ENCODE data around the gene UNC45A. TPM values are rescaled to one million over a fixed set of nuclear protein-coding genes. Genes with fewer than 3 reads are reported as not detected.

UNC45A gene
- total RNA-seq, 1 experiment from 2014 or later, result 101 TPM

DNA sequence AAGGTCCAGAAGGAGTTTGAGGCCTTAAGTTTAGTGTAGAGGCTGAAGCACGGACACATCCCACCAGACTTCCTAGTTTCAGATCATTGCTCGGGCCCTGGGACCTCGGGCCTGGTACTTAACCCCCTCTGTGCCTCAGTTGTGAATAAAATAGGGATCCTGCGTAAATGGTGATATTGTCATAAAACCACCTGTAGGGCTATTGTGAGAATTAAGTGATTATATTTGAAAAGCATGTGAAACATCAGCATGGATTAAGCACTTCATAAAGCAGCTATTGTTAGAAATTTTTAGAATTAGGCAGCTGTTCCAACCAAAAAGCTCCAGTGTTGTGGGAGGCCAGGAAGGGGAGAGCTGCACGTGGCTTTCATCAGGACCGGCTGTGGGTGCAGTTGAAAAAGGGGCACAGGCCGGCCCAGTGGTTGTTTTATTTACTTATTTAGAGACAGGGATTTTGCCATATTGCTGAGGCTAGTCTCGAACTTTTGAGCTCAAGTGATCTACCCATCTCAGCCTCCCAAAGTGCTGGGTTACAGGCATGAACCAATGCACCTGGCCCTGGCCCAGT is 24.0 kb downstream of the UNC45A start:
- TF ChIP-seq, protein P1, sequence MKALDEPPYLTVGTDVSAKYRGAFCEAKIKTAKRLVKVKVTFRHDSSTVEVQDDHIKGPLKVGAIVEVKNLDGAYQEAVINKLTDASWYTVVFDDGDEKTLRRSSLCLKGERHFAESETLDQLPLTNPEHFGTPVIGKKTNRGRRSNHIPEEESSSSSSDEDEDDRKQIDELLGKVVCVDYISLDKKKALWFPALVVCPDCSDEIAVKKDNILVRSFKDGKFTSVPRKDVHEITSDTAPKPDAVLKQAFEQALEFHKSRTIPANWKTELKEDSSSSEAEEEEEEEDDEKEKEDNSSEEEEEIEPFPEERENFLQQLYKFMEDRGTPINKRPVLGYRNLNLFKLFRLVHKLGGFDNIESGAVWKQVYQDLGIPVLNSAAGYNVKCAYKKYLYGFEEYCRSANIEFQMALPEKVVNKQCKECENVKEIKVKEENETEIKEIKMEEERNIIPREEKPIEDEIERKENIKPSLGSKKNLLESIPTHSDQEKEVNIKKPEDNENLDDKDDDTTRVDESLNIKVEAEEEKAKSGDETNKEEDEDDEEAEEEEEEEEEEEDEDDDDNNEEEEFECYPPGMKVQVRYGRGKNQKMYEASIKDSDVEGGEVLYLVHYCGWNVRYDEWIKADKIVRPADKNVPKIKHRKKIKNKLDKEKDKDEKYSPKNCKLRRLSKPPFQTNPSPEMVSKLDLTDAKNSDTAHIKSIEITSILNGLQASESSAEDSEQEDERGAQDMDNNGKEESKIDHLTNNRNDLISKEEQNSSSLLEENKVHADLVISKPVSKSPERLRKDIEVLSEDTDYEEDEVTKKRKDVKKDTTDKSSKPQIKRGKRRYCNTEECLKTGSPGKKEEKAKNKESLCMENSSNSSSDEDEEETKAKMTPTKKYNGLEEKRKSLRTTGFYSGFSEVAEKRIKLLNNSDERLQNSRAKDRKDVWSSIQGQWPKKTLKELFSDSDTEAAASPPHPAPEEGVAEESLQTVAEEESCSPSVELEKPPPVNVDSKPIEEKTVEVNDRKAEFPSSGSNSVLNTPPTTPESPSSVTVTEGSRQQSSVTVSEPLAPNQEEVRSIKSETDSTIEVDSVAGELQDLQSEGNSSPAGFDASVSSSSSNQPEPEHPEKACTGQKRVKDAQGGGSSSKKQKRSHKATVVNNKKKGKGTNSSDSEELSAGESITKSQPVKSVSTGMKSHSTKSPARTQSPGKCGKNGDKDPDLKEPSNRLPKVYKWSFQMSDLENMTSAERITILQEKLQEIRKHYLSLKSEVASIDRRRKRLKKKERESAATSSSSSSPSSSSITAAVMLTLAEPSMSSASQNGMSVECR (CRISPR knock-in tag; IDR thresholded peaks at IDR 0.05; ENCODE audit: borderline replicate concordance), result no peak
- TF ChIP-seq CREB1 (CRISPR knock-in tag; IDR thresholded peaks at IDR 0.05) (no peak), ZBTB21 (CRISPR knock-in tag; IDR thresholded peaks at IDR 0.05; ENCODE audit: borderline replicate concordance) (no peak), ETV6 (CRISPR knock-in tag; IDR thresholded peaks at IDR 0.05) (no peak), FOXK1 (CRISPR knock-in tag; IDR thresholded peaks at IDR 0.05) (no peak), NFYB (CRISPR knock-in tag; conservative IDR thresholded peaks at IDR 0.05; ENCODE audit: low read depth) (no peak), ELF4 (CRISPR knock-in tag; IDR thresholded peaks at IDR 0.05; ENCODE audit: low read depth) (no peak)
- TF ChIP-seq, protein P2, sequence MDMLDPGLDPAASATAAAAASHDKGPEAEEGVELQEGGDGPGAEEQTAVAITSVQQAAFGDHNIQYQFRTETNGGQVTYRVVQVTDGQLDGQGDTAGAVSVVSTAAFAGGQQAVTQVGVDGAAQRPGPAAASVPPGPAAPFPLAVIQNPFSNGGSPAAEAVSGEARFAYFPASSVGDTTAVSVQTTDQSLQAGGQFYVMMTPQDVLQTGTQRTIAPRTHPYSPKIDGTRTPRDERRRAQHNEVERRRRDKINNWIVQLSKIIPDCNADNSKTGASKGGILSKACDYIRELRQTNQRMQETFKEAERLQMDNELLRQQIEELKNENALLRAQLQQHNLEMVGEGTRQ (CRISPR knock-in tag; IDR thresholded peaks at IDR 0.05), result no peak
- TF ChIP-seq, protein P3, sequence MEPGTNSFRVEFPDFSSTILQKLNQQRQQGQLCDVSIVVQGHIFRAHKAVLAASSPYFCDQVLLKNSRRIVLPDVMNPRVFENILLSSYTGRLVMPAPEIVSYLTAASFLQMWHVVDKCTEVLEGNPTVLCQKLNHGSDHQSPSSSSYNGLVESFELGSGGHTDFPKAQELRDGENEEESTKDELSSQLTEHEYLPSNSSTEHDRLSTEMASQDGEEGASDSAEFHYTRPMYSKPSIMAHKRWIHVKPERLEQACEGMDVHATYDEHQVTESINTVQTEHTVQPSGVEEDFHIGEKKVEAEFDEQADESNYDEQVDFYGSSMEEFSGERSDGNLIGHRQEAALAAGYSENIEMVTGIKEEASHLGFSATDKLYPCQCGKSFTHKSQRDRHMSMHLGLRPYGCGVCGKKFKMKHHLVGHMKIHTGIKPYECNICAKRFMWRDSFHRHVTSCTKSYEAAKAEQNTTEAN (CRISPR knock-in tag; IDR thresholded peaks at IDR 0.05), result no peak
- no peaks in the 10 kb centered on the region for H3K9me3 Mint-ChIP-seq

DNA sequence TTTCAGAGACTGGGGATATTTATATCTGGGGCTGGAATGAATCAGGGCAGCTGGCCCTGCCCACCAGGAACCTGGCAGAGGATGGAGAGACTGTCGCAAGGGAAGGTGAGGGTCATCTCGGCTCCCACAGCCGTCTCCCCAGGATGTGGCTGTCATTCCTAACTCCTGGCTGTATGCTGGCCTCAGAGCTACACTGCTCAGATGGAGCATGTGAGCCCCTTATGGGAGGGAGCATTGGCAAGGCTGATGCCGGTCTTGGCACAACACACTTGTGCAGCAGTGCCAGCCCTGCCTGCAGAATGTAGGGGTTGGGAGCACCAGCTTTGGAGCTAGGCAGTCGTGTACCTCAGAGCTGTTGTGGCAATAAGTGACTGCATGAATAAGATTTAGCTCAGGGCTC is 24.8 kb downstream of the UNC45A start:
- TF ChIP-seq GTF2I (CRISPR knock-in tag; conservative IDR thresholded peaks at IDR 0.05), result no peak
- no peak for TF ChIP-seq CBFB (CRISPR knock-in tag; IDR thresholded peaks at IDR 0.05; ENCODE audit: low read depth)
- CTCF ChIA-PET, result interaction anchor here (3.4 kb wide), 1 partner anchor 28 kb away, joined by 15 read pairs; the partner anchor contains the start of gene HDDC3
- no peaks in the 10 kb centered on the region for H3K9me3 Mint-ChIP-seq

More for the DNA sequence above, 24.0 kb downstream of the UNC45A start:
- H3K36me3 Mint-ChIP-seq, result peaks cover 39% of the 10 kb centered on the region
- ATAC-seq, result no peak
- no peak overlapping the region for H3K27ac Mint-ChIP-seq
- H3K27me3 Mint-ChIP-seq (ENCODE audit: low read depth), result no peaks in the 10 kb centered on the region
- H3K4me1 Mint-ChIP-seq, result peaks cover 16% of the 10 kb centered on the region
- POLR2A ChIA-PET, result no interaction called here
- no peak overlapping the region for H3K4me3 Mint-ChIP-seq
- CTCF ChIA-PET, result interaction anchor here (1.0 to 6.2 kb wide), 4 partner anchors 20 to 288 kb away, joined by 3 to 264 read pairs (median 70); partner anchors contain the start of genes HDDC3 and UNC45A
- no peak for DNase-seq (ENCODE audit: low spot score)

DNA sequence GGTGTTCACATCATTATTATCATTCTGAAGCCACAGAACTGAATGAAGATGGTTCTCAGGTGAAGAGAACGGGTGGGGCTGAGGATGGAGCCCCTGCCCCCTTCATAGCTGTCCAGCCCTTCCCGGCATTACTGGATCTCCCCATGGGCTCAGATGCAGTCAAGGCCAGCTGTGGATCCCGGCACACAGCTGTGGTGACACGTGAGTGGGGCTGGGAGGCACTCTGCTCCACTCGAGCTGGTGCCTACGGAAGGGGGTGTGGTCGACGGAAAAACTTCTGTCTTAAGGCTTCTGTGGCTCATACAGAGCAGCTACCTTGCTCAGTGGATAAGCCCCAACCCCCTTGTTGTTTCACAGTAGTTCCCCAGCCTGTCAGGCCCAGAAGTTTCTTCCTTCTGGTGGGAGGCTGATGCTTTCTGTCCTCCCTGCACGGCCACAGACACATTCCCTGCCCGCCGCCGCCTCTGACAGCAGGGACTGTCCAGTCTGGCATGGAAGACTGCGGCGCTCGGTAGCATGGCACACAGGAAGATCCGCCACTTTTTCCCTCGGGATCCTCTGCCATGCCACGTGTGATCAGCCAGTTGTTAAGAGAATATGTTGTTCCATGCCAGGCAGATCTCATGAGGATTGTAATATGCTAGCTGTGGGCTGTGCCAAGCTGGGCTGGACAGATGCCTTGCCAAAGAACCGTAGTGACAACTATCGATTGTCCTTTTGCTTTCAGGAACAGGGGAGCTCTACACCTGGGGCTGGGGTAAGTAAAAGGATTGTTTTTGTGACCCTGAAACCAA is 25.4 kb downstream of the UNC45A start:
- no peak overlapping the region for H3K27ac Mint-ChIP-seq
- ATAC-seq (no peak), DNase-seq (ENCODE audit: low spot score) (no peak)
- H3K4me3 Mint-ChIP-seq, result no peak overlapping the region
- ChIA-PET CTCF (interaction anchor here (1.6 to 3.4 kb wide), 2 partner anchors 28 to 73 kb away, joined by 5 to 15 read pairs; partner anchors contain the start of gene HDDC3), POLR2A (no interaction called here)
- H3K36me3 Mint-ChIP-seq, result peaks cover 49% of the 10 kb centered on the region
- H3K9me3 Mint-ChIP-seq, result no peaks in the 10 kb centered on the region
- no peaks in the 10 kb centered on the region for H3K27me3 Mint-ChIP-seq (ENCODE audit: low read depth)
- peaks cover 16% of the 10 kb centered on the region for H3K4me1 Mint-ChIP-seq
- TF ChIP-seq SMAD4 (CRISPR knock-in tag; IDR thresholded peaks at IDR 0.05) (no peak), MXD4 (CRISPR knock-in tag; IDR thresholded peaks at IDR 0.05; ENCODE audit: borderline replicate concordance) (no peak), CREM (CRISPR knock-in tag; IDR thresholded peaks at IDR 0.05) (no peak), ETV6 (CRISPR knock-in tag; IDR thresholded peaks at IDR 0.05) (no peak), GTF2I (CRISPR knock-in tag; conservative IDR thresholded peaks at IDR 0.05) (no peak), TP53 (CRISPR knock-in tag; IDR thresholded peaks at IDR 0.05) (no peak), SP1 (CRISPR knock-in tag; conservative IDR thresholded peaks at IDR 0.05) (no peak), ZNF671 (CRISPR knock-in tag; IDR thresholded peaks at IDR 0.05) (no peak)
- TF ChIP-seq, protein P4, sequence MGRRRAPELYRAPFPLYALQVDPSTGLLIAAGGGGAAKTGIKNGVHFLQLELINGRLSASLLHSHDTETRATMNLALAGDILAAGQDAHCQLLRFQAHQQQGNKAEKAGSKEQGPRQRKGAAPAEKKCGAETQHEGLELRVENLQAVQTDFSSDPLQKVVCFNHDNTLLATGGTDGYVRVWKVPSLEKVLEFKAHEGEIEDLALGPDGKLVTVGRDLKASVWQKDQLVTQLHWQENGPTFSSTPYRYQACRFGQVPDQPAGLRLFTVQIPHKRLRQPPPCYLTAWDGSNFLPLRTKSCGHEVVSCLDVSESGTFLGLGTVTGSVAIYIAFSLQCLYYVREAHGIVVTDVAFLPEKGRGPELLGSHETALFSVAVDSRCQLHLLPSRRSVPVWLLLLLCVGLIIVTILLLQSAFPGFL (CRISPR knock-in tag; IDR thresholded peaks at IDR 0.05; ENCODE audit: borderline replicate concordance), result no peak
- TF ChIP-seq, protein P5, sequence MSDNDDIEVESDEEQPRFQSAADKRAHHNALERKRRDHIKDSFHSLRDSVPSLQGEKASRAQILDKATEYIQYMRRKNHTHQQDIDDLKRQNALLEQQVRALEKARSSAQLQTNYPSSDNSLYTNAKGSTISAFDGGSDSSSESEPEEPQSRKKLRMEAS (CRISPR knock-in tag; IDR thresholded peaks at IDR 0.05), result no peak
- TF ChIP-seq, protein P6, sequence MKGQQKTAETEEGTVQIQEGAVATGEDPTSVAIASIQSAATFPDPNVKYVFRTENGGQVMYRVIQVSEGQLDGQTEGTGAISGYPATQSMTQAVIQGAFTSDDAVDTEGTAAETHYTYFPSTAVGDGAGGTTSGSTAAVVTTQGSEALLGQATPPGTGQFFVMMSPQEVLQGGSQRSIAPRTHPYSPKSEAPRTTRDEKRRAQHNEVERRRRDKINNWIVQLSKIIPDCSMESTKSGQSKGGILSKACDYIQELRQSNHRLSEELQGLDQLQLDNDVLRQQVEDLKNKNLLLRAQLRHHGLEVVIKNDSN (CRISPR knock-in tag; IDR thresholded peaks at IDR 0.05), result no peak
- TF ChIP-seq, protein P7, sequence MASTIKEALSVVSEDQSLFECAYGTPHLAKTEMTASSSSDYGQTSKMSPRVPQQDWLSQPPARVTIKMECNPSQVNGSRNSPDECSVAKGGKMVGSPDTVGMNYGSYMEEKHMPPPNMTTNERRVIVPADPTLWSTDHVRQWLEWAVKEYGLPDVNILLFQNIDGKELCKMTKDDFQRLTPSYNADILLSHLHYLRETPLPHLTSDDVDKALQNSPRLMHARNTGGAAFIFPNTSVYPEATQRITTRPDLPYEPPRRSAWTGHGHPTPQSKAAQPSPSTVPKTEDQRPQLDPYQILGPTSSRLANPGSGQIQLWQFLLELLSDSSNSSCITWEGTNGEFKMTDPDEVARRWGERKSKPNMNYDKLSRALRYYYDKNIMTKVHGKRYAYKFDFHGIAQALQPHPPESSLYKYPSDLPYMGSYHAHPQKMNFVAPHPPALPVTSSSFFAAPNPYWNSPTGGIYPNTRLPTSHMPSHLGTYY (CRISPR knock-in tag; IDR thresholded peaks at IDR 0.05), result no peak

More for the DNA sequence above, 24.8 kb downstream of the UNC45A start:
- no peak for DNase-seq (ENCODE audit: low spot score)
- peaks cover 16% of the 10 kb centered on the region for H3K4me1 Mint-ChIP-seq
- peaks cover 45% of the 10 kb centered on the region for H3K36me3 Mint-ChIP-seq
- no peak overlapping the region for H3K4me3 Mint-ChIP-seq
- POLR2A ChIA-PET, result no interaction called here
- H3K27me3 Mint-ChIP-seq (ENCODE audit: low read depth), result no peaks in the 10 kb centered on the region
- no peak for ATAC-seq
- H3K27ac Mint-ChIP-seq, result no peak overlapping the region

All from WTC11 (cell line).